Measurements from ENCODE around the gene SPNS1.
"Not testable (repeated sequence)": the region's sequence is repeated elsewhere in the genome, so short reads cannot be mapped to it uniquely, and the experiment has no call there.

The SPNS1 gene

GRCh38 chr16:28974437-28975157 is at the start of gene SPNS1:
Gene SPNS1, plus strand, starts transcription at chr16:28974778. Its CDS starts 374 bp downstream, at chr16:28975152.
- peak; percentile 96 for DNase-seq (ENCODE audit: low read depth)
- TF ChIP-seq CTCF (conservative IDR thresholded peaks at IDR 0.05; ENCODE audit: control insufficient read depth, insufficient read depth, low read depth, low read length): no peak
- H3K4me3 ChIP-seq (ENCODE audit: control insufficient read depth, low read depth, low read length): peak within 1 kb of the TSS; percentile 91

GRCh38 chr16:28925386-28926228 is 49.0 kb upstream of the SPNS1 start:
- peak overlapping the region; percentile 78 for H3K4me3 ChIP-seq (ENCODE audit: control insufficient read depth, low read depth, low read length)
- peak; percentile 77 for DNase-seq (ENCODE audit: low read depth)
- no peak for TF ChIP-seq CTCF (conservative IDR thresholded peaks at IDR 0.05; ENCODE audit: control insufficient read depth, insufficient read depth, low read depth, low read length)

GRCh38 chr16:28926284-28926683 is 48.3 kb upstream of the SPNS1 start:
- not testable (repeated sequence) for H3K4me3 ChIP-seq (ENCODE audit: control insufficient read depth, low read depth, low read length); DNase-seq (ENCODE audit: low read depth)

- DNase-seq (ENCODE audit: low read depth): no peak
- H3K4me3 ChIP-seq (ENCODE audit: control insufficient read depth, low read depth, low read length): no peak overlapping the region
- no peak for TF ChIP-seq CTCF (conservative IDR thresholded peaks at IDR 0.05; ENCODE audit: control insufficient read depth, insufficient read depth, low read depth, low read length)
These were observed 46.8 kb upstream of the SPNS1 start for GRCh38 chr16:28927815-28928214.

GRCh38 chr16:28930203-28930602 is 44.4 kb upstream of the SPNS1 start:
- DNase-seq (ENCODE audit: low read depth): no peak
- no peak for TF ChIP-seq CTCF (conservative IDR thresholded peaks at IDR 0.05; ENCODE audit: control insufficient read depth, insufficient read depth, low read depth, low read length)
- H3K4me3 ChIP-seq (ENCODE audit: control insufficient read depth, low read depth, low read length): no peak overlapping the region

- H3K4me3 ChIP-seq (ENCODE audit: control insufficient read depth, low read depth, low read length): no peak overlapping the region
- DNase-seq (ENCODE audit: low read depth): no peak
- TF ChIP-seq CTCF (conservative IDR thresholded peaks at IDR 0.05; ENCODE audit: control insufficient read depth, insufficient read depth, low read depth, low read length): no peak
These were observed 43.9 kb upstream of the SPNS1 start for GRCh38 chr16:28930652-28931051.

GRCh38 chr16:28931801-28932225 is 42.8 kb upstream of the SPNS1 start, which contains the start of gene CD19:
Gene CD19, plus strand, starts transcription at chr16:28931971. Its CDS starts 30 bp downstream, at chr16:28932001.
- no peak within 1 kb of the TSS for H3K4me3 ChIP-seq (ENCODE audit: control insufficient read depth, low read depth, low read length)
- DNase-seq (ENCODE audit: low read depth): no peak
- TF ChIP-seq CTCF (conservative IDR thresholded peaks at IDR 0.05; ENCODE audit: control insufficient read depth, insufficient read depth, low read depth, low read length): no peak

All from fibroblast of mammary gland (primary cell).